H1 (cell line): ENCODE data around the gene BRMS1L.

ENCODE experiments used
- CEBPB ChIP-seq: IDR thresholded peaks from 2 replicates; pipeline ENCODE4 v1.6.1; 2012; ENCODE audit warnings: low read depth, low read length
- GABPA ChIP-seq: IDR thresholded peaks from 2 replicates; pipeline ENCODE4 v1.6.1; 2011; ENCODE audit warnings: mild to moderate bottlenecking, low read length, moderate library complexity, borderline replicate concordance; ENCODE audit not compliant: insufficient read depth
- POLR2A ChIP-seq, 2 experiments: IDR thresholded peaks; 1 replicate in 1 of 2; 2 replicates in 1 of 2; pipeline ENCODE4 v1.6.1; 2011; ENCODE audit warnings: low read depth in 2 of 2, low read length in 2 of 2, mild to moderate bottlenecking in 2 of 2; ENCODE audit errors: control extremely low read depth in 1 of 2
- RXRA ChIP-seq: IDR thresholded peaks from 2 replicates; pipeline ENCODE4 v1.6.1; 2011; ENCODE audit warnings: low read depth, mild to moderate bottlenecking, low read length, moderate library complexity; ENCODE audit not compliant: insufficient read depth
- TAF1 ChIP-seq: IDR thresholded peaks from 2 replicates; pipeline ENCODE4 v1.6.1; 2011; ENCODE audit warnings: mild to moderate bottlenecking, low read depth, low read length
- ZNF274 ChIP-seq: IDR thresholded peaks from 2 replicates; pipeline ENCODE4 v1.7.0; 2012; ENCODE audit warnings: low read length, borderline replicate concordance; ENCODE audit errors: extremely low read depth
- TF ChIP-seq, protein P1 (sequence below), 3 experiments: IDR thresholded peaks; 1 replicate in 2 of 3; 2 replicates in 1 of 3; pipeline versions ENCODE4 v1.5.1 to v1.6.1; 2011; ENCODE audit warnings: low read length in 3 of 3, mild to moderate bottlenecking in 3 of 3, inconsistent platforms in 2 of 3, low read depth in 1 of 3, moderate library complexity in 1 of 3; ENCODE audit not compliant: insufficient read depth in 1 of 3; ENCODE audit errors: control extremely low read depth in 1 of 3

- no peak for TF ChIP-seq POLR2A (IDR thresholded peaks at IDR 0.05; ENCODE audit: control extremely low read depth in 1 of 2, low read depth in 2 of 2, low read length in 2 of 2)
- no peak for TF ChIP-seq CEBPB
- no peak for TF ChIP-seq RXRA
- TF ChIP-seq GABPA = no peak
- no peak for TF ChIP-seq TAF1
- TF ChIP-seq ZNF274 = no peak
- TF ChIP-seq, protein P1, sequence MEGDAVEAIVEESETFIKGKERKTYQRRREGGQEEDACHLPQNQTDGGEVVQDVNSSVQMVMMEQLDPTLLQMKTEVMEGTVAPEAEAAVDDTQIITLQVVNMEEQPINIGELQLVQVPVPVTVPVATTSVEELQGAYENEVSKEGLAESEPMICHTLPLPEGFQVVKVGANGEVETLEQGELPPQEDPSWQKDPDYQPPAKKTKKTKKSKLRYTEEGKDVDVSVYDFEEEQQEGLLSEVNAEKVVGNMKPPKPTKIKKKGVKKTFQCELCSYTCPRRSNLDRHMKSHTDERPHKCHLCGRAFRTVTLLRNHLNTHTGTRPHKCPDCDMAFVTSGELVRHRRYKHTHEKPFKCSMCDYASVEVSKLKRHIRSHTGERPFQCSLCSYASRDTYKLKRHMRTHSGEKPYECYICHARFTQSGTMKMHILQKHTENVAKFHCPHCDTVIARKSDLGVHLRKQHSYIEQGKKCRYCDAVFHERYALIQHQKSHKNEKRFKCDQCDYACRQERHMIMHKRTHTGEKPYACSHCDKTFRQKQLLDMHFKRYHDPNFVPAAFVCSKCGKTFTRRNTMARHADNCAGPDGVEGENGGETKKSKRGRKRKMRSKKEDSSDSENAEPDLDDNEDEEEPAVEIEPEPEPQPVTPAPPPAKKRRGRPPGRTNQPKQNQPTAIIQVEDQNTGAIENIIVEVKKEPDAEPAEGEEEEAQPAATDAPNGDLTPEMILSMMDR (IDR thresholded peaks at IDR 0.05; ENCODE audit: control extremely low read depth in 1 of 3, insufficient read depth in 1 of 3, low read depth in 1 of 3, low read length in 3 of 3) = no peak
These were observed 71.5 kb downstream of the BRMS1L start for GRCh38 chr14:35897616-35898111.
